ENCODE data around the gene FAM169A. TPM values are rescaled to one million over a fixed set of nuclear protein-coding genes. Genes with fewer than 3 reads are reported as not detected.
"Not testable (repeated sequence)": the region's sequence is repeated elsewhere in the genome, so short reads cannot be mapped to it uniquely, and the experiment has no call there.

The FAM169A gene, protein sequence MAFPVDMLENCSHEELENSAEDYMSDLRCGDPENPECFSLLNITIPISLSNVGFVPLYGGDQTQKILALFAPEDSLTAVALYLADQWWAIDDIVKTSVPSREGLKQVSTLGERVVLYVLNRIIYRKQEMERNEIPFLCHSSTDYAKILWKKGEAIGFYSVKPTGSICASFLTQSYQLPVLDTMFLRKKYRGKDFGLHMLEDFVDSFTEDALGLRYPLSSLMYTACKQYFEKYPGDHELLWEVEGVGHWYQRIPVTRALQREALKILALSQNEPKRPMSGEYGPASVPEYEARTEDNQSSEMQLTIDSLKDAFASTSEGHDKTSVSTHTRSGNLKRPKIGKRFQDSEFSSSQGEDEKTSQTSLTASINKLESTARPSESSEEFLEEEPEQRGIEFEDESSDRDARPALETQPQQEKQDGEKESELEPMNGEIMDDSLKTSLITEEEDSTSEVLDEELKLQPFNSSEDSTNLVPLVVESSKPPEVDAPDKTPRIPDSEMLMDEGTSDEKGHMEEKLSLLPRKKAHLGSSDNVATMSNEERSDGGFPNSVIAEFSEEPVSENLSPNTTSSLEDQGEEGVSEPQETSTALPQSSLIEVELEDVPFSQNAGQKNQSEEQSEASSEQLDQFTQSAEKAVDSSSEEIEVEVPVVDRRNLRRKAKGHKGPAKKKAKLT
- total RNA-seq: 1 to 10 TPM; 4.5 to 5.8 TPM

DNA sequence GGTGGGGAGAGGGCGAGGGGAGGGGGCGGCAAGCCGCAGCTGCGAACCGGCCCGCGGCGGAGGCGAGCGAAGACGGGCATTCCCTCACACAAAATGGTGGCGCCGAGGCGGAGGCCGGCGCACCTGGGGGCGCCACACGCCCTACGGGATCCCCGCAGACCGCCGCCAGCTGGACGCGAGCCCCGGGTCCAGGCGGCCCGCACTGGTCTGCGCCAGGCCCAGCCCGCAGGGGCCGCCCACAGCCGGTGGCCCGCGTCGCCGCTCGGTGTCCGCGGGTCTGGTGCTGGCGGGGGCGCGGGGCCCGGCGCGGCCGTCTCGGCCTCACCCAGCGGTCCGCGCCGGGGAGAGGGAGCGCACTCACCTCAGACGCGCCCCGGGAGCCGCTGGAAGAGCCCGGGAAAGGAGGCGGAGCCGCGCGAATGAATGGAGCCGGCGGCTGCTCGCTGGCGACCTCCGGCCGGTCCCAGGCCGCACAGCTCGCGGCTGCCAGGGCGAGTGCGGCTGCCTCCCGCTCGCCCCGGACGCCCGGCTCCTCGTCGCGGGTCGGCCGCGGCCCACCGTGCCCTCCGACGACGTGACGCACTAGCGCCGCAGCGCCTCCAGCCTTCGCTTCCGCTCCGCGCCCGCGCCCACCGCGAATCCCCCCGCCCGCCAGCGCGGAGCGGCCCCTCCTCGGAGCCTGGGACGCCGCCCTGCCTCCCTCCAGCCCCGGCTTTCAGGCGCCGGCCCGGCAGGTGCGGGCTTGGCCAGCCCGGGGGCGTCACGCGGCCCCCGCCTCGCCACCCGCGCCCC lies at the start of gene FAM169A:
Gene FAM169A, minus strand, starts transcription at position 584 of the 792 bp plus-strand sequence. CDS start 24,711 bp downstream, outside the sequence.
- peak; percentile 51 for DNase-seq
- Mint-ChIP-seq H3K4me3 (peak within 1 kb of the TSS; percentile 78), H3K9me3 (ENCODE audit: low read depth) (no peaks in the 10 kb centered on the region), H3K36me3 (peaks cover 1% of the 10 kb centered on the region), H3K27ac (peak within 1 kb of the TSS; percentile 77), H3K27me3 (peaks cover 45% of the 10 kb centered on the region), H3K4me1 (peaks cover 13% of the 10 kb centered on the region)
- CTCF ChIA-PET: no interaction called here
- peak; percentile 79 for ATAC-seq

DNA sequence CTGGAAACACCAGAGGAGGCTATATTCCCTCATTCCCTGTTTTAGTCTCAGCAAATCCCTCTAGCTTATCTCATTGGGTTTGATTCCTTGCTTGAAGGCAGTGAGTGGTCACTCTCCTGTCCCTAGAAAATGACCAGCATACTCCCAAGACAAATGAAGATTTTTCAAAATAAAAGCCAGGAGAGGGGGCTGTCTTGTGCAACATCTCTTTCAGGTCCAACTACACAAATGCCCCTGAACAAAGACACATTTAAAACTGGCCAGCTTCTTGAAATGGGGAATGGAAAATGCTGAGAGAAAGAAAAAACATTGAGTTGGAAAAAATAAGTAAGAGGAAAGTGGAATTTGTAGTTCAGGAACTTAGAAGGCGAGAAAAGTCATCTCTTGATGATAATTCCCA lies 49.3 kb upstream of the FAM169A start:
- no peaks in the 10 kb centered on the region for H3K9me3 Mint-ChIP-seq (ENCODE audit: low read depth)
- DNase-seq: no peak
- H3K27me3 Mint-ChIP-seq: peaks cover 10% of the 10 kb centered on the region
- no peaks in the 10 kb centered on the region for H3K4me1 Mint-ChIP-seq
- CTCF ChIA-PET: interaction anchor here (1.3 kb wide), 1 partner anchor 242 kb away, joined by 3 read pairs; no protein-coding TSS in a partner anchor
- no peak overlapping the region for H3K27ac Mint-ChIP-seq
- no peak for ATAC-seq
- no peaks in the 10 kb centered on the region for H3K36me3 Mint-ChIP-seq
- H3K4me3 Mint-ChIP-seq: no peak overlapping the region

GRCh38 chr5:74911421-74911820 lies 45.2 kb upstream of the FAM169A start:
- CTCF ChIA-PET; H3K4me3 Mint-ChIP-seq; ATAC-seq; H3K27ac Mint-ChIP-seq; H3K36me3 Mint-ChIP-seq; H3K4me1 Mint-ChIP-seq; DNase-seq; H3K9me3 Mint-ChIP-seq (ENCODE audit: low read depth): not testable (repeated sequence)
- H3K27me3 Mint-ChIP-seq: peaks cover 20% of the 10 kb centered on the region

GRCh38 chr5:74909888-74910287 lies 43.7 kb upstream of the FAM169A start:
- H3K36me3 Mint-ChIP-seq; H3K4me3 Mint-ChIP-seq; ATAC-seq; H3K27ac Mint-ChIP-seq; CTCF ChIA-PET; H3K9me3 Mint-ChIP-seq (ENCODE audit: low read depth); H3K4me1 Mint-ChIP-seq; DNase-seq: not testable (repeated sequence)
- H3K27me3 Mint-ChIP-seq: peaks cover 13% of the 10 kb centered on the region

DNA sequence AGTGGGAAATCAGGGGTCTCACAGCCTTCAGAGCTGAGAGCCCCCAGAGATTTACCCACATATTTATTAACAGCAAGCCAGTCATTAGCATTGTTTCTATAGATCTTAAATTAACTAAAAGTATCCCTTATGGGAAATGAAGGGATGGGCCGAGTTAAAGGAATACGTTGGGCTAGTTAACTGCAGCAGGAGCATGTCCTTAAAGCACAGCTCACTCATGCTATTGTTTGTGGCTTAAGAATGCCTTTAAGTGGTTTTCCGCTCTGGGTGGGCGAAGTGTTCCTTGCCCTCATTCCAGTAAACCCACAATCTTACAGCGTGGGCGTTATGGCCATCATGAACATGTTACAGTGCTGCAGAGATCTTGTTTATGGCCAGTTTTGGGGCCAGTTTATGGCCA lies 42.0 kb upstream of the FAM169A start:
- H3K4me1 Mint-ChIP-seq; H3K9me3 Mint-ChIP-seq (ENCODE audit: low read depth); DNase-seq; H3K4me3 Mint-ChIP-seq; ATAC-seq; H3K36me3 Mint-ChIP-seq; H3K27ac Mint-ChIP-seq; CTCF ChIA-PET: not testable (repeated sequence)
- H3K27me3 Mint-ChIP-seq: peaks cover 13% of the 10 kb centered on the region

DNA sequence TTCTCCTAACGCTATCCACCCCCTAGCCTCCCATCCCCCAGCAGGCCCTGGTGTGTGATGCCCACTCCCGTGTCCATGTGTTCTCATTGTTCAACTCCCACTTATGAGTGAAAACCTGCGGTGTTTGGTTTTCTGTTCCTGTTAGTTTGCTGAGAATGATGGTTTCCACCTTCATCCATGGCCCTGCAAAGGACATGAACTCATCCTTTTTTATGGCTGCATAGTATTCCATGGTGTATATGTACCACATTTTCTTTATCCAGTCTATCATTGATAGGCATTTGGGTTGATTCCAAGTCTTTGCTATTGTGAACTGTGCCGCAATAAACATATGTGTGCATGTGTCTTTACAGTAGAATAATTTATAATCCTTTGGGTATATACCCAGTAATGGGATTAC lies 38.5 kb upstream of the FAM169A start:
- H3K9me3 Mint-ChIP-seq (ENCODE audit: low read depth); H3K36me3 Mint-ChIP-seq; ATAC-seq; H3K4me3 Mint-ChIP-seq; H3K27ac Mint-ChIP-seq; CTCF ChIA-PET; DNase-seq; H3K4me1 Mint-ChIP-seq; H3K27me3 Mint-ChIP-seq: not testable (repeated sequence)

DNA sequence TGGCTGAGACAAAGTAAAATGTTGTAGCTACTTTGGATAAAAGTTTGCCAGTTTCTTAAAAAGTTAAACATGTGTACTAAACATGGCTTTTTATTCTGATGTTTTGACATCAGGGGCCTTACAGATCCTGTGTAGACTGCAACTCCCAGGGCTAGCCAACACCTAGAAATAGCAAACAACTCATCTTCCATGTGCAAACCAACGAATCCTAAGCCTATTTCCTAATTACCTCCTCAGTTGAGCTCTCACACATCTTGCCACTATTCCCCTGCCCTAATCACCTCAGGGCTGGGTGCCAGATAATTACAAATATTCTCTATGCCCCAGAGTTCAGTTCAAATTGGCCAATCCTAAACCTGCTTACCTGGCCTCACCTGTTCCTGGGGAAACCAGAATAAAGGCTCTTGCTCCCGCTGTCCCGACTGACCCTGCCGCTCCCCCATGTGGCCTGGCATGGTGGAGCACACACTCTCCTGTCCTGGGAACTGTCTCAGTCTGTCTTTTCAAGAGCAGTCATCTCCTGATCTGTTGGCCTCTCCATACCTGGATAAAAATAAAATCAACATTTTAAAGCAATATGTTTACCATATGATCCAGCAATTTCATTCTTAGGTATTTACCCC lies 37.1 kb upstream of the FAM169A start:
- no peaks in the 10 kb centered on the region for H3K36me3 Mint-ChIP-seq
- H3K27ac Mint-ChIP-seq: no peak overlapping the region
- ATAC-seq: peak; percentile 42
- no peak overlapping the region for H3K4me3 Mint-ChIP-seq
- H3K27me3 Mint-ChIP-seq: peaks cover 3% of the 10 kb centered on the region
- no peak for DNase-seq
- H3K4me1 Mint-ChIP-seq: no peaks in the 10 kb centered on the region
- no peaks in the 10 kb centered on the region for H3K9me3 Mint-ChIP-seq (ENCODE audit: low read depth)
- CTCF ChIA-PET: interaction anchor here (0.9 to 1.4 kb wide), 2 partner anchors 18 to 137 kb away, joined by 5 read pairs; partner anchors contain the start of genes GFM2 and NSA2

- no peak for DNase-seq
- CTCF ChIA-PET: no interaction called here
- Mint-ChIP-seq H3K9me3 (ENCODE audit: low read depth) (peaks cover 2% of the 10 kb centered on the region), H3K27ac (no peak overlapping the region), H3K4me1 (no peaks in the 10 kb centered on the region), H3K4me3 (no peak overlapping the region), H3K36me3 (no peaks in the 10 kb centered on the region), H3K27me3 (peaks cover 3% of the 10 kb centered on the region)
- no peak for ATAC-seq
These were observed 30.9 kb upstream of the FAM169A start for GRCh38 chr5:74897049-74897448.

- Mint-ChIP-seq H3K4me1 (no peaks in the 10 kb centered on the region), H3K36me3 (no peaks in the 10 kb centered on the region), H3K27ac (no peak overlapping the region), H3K9me3 (ENCODE audit: low read depth) (peaks cover 2% of the 10 kb centered on the region), H3K27me3 (peaks cover 3% of the 10 kb centered on the region), H3K4me3 (no peak overlapping the region)
- DNase-seq: no peak
- ATAC-seq: no peak
- CTCF ChIA-PET: no interaction called here
These were observed 29.7 kb upstream of the FAM169A start for GRCh38 chr5:74895906-74896305.

DNA sequence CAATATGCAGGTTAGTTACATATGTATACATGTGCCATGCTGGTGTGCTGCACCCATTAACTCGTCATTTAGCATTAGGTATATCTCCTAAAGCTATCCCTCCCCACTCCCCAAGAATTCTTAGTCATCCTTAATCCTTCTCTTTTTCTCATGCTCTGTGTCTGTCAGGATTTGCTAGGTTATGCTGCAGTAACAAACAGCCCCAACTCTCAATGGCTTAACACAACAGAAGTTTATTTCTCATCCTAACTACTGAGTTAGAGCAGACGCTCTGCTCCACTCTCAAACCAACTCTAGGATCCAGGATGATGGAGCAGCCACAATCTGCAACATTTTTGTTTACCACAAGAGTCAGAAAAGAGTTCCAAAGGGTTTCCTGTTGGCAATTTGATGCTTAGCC lies 28.2 kb upstream of the FAM169A start:
- no peak for DNase-seq
- Mint-ChIP-seq H3K27ac (no peak overlapping the region), H3K9me3 (ENCODE audit: low read depth) (peaks cover 2% of the 10 kb centered on the region), H3K27me3 (peaks cover 4% of the 10 kb centered on the region), H3K36me3 (no peaks in the 10 kb centered on the region), H3K4me1 (no peaks in the 10 kb centered on the region), H3K4me3 (no peak overlapping the region)
- ATAC-seq: no peak
- CTCF ChIA-PET: no interaction called here

DNA sequence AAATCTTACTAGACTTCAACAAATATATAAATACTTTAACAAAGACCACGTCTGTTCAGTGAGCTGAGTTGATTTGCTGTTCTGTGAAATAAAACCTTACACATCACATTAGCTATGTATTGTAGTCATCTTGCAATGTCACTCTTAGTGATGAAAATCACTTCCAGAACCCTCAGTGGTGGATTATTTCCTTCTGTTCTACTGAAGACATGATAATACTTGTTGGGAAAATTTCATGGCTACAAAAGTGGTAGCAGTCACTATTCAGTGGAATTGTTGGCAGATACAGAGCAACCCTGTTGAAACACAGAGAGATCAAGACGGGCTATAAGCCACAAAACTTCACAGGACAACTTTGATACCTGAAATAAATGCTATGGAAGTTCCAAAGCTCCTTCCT lies 26.7 kb upstream of the FAM169A start:
- no peak for DNase-seq
- H3K4me3 Mint-ChIP-seq: no peak overlapping the region

DNA sequence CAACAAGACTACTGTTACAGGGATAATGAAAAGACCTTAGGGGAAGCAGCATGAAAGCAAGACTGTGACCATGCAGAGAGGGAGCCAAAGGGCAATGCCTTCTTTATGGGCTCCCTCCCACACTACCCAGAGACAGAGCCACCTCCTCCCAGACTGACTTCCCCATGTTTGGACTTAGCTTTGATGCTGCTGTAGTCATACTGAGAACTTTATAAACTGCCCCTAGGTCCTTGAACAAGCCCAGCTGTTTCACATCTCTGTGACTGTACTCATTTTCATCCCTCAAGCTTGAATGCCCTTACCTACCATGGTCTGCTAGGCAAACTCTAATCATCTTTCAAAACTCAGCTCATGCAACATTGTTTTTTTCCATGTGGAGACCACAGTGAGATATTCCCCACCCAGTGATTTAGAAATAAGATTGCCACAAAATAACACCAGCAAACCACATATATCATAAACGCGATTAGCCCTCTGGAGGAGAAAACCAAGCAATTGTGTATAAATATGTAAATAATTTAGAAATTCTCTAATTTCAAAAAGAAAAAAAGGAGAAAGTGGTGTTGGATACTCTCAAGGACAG lies 23.4 kb upstream of the FAM169A start:
- Mint-ChIP-seq H3K4me1 (no peaks in the 10 kb centered on the region), H3K27ac (no peak overlapping the region), H3K36me3 (no peaks in the 10 kb centered on the region), H3K9me3 (ENCODE audit: low read depth) (no peaks in the 10 kb centered on the region), H3K27me3 (peaks cover 5% of the 10 kb centered on the region), H3K4me3 (no peak overlapping the region)
- no peak for ATAC-seq
- CTCF ChIA-PET: no interaction called here
- DNase-seq: no peak

More for the DNA sequence above, 26.7 kb upstream of the FAM169A start:
- Mint-ChIP-seq H3K27ac (no peak overlapping the region), H3K9me3 (ENCODE audit: low read depth) (peaks cover 2% of the 10 kb centered on the region), H3K4me1 (no peaks in the 10 kb centered on the region), H3K36me3 (no peaks in the 10 kb centered on the region), H3K27me3 (peaks cover 5% of the 10 kb centered on the region)
- no peak for ATAC-seq
- CTCF ChIA-PET: no interaction called here

- Mint-ChIP-seq H3K4me3 (no peak overlapping the region), H3K9me3 (ENCODE audit: low read depth) (no peaks in the 10 kb centered on the region), H3K4me1 (no peaks in the 10 kb centered on the region), H3K27ac (no peak overlapping the region), H3K36me3 (no peaks in the 10 kb centered on the region), H3K27me3 (peaks cover 5% of the 10 kb centered on the region)
- no peak for DNase-seq
- CTCF ChIA-PET: no interaction called here
- ATAC-seq: no peak
These were observed 21.9 kb upstream of the FAM169A start for GRCh38 chr5:74888117-74888516.
